Subcutaneous abdominal adipose tissue (tissue), 5 donors: ENCODE data around the gene BLVRB.
"Not testable (repeated sequence)": the region's sequence is repeated elsewhere in the genome, so short reads cannot be mapped to it uniquely, and the experiment has no call there.

Experiments
- H3K27ac ChIP-seq: one replicate; pipeline ENCODE4 v1.7.0; 2013; ENCODE audit warnings: low read depth, mild to moderate bottlenecking, inconsistent platforms, low read length, moderate library complexity
- H3K27me3 ChIP-seq, 5 donors: one replicate each; pipeline ENCODE4 v1.7.0; 2013; ENCODE audit warnings: low read length in 5 of 5, inconsistent platforms in 1 of 5; ENCODE audit not compliant: control insufficient read depth in 5 of 5, insufficient read depth in 4 of 5
- H3K36me3 ChIP-seq, 5 donors: one replicate each; pipeline ENCODE4 v1.7.0; 2013; ENCODE audit warnings: low read length in 5 of 5; ENCODE audit not compliant: control insufficient read depth in 5 of 5, insufficient read depth in 5 of 5
- H3K4me1 ChIP-seq, 5 donors: one replicate each; pipeline ENCODE4 v1.7.0; 2013; ENCODE audit warnings: low read length in 5 of 5, mild to moderate bottlenecking in 3 of 5, moderate library complexity in 1 of 5; ENCODE audit not compliant: control insufficient read depth in 5 of 5, insufficient read depth in 5 of 5
- H3K4me3 ChIP-seq, 5 donors: one replicate each; pipeline ENCODE4 v1.7.0; 2013; ENCODE audit warnings: low read length in 5 of 5, low read depth in 1 of 5
- H3K9ac ChIP-seq, 5 donors: one replicate each; pipeline ENCODE4 v1.7.0; 2013; ENCODE audit warnings: low read length in 5 of 5, mild to moderate bottlenecking in 4 of 5, moderate library complexity in 3 of 5
- H3K9me3 ChIP-seq, 5 donors: one replicate each; pipeline ENCODE4 v1.7.0; 2013; ENCODE audit warnings: low read length in 5 of 5; ENCODE audit not compliant: control insufficient read depth in 5 of 5
- donor health status: healthy.
- donor health status: healthy.
- donor health status: healthy.
- donor health status: healthy.
- donor health status: healthy.

BLVRB gene

DNA sequence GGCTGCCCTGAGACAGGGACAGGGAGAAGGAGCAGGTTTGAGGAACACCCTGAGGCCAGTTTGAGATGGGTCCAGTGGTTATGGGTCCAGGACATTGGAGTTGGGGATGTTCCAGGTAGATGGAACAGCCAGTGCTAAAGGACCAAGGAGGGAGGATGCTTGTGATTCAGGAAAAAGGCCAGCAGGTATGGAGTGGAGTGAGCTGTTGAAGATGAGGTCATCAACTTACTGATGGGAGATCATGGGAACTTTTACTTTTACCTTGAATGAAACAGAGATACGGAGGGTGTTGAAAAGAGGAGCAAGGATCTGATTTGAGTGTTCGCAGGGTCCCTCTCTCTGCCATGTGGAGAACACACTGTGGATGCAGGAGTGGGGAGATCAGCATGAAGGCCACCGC, 26.7 kb upstream of the BLVRB start:
- no peaks in the 10 kb centered on the region for H3K9me3 ChIP-seq
- no peak overlapping the region for H3K4me3 ChIP-seq
- H3K36me3 ChIP-seq = peaks cover 0 to 10% (median 3%) of the 10 kb centered on the region in 5 donors
- no peak overlapping the region for H3K27ac ChIP-seq
- H3K4me1 ChIP-seq = peaks cover 0 to 18% (median 10%) of the 10 kb centered on the region in 5 donors
- no peak overlapping the region for H3K9ac ChIP-seq
- H3K27me3 ChIP-seq = no peaks in the 10 kb centered on the region

DNA sequence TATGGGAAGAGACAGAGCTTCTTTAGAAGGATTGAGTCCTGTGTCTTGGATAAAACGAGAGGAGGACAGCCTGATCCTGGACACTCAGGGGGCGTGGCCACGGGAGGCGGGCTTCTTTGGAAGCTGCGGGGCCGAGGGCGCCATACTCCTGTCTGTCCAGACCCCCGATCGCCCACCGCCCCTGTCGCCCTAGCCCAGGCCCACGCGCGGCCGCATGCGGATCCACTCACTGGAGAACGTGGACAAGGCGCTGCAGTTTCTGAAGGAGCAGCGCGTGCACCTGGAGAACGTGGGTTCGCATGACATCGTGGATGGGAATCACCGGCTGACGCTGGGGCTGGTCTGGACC, 24.3 kb upstream of the BLVRB start:
- no peaks in the 10 kb centered on the region for H3K27me3 ChIP-seq
- H3K4me1 ChIP-seq = peaks cover 0 to 18% (median 10%) of the 10 kb centered on the region in 5 donors
- no peak overlapping the region for H3K27ac ChIP-seq
- H3K9me3 ChIP-seq = no peaks in the 10 kb centered on the region
- H3K36me3 ChIP-seq = peaks cover 0 to 6% (median 0%) of the 10 kb centered on the region in 5 donors
- H3K9ac ChIP-seq = peak overlapping the region in 1 of 5 donors; percentile 17
- H3K4me3 ChIP-seq = no peak overlapping the region

DNA sequence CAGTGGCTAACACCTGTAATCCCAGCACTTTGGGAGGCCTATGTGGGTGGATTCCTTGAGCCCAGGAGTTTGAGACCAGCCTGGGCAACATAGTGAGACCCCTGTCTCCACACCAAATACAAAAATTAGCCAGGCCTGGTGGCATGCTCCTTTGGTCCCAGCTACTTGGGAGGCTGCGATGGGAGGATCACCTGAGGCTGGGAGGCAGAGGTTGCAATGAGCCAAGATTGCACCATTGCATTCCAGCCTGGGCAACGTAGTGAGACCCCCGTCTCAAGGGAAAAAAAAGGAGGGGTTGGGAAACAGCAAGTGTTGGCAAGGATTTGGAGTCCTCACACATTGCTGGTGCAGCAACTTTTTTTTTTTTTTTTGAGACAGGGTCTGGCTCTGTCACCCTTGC, 20.5 kb upstream of the BLVRB start:
- Histone ChIP-seq H3K36me3 (no peaks in the 10 kb centered on the region), H3K9me3 (no peaks in the 10 kb centered on the region), H3K4me1 (peaks cover 0 to 18% (median 10%) of the 10 kb centered on the region in 5 donors), H3K4me3 (no peak overlapping the region), H3K9ac (no peak overlapping the region), H3K27me3 (no peaks in the 10 kb centered on the region), H3K27ac (no peak overlapping the region)

DNA sequence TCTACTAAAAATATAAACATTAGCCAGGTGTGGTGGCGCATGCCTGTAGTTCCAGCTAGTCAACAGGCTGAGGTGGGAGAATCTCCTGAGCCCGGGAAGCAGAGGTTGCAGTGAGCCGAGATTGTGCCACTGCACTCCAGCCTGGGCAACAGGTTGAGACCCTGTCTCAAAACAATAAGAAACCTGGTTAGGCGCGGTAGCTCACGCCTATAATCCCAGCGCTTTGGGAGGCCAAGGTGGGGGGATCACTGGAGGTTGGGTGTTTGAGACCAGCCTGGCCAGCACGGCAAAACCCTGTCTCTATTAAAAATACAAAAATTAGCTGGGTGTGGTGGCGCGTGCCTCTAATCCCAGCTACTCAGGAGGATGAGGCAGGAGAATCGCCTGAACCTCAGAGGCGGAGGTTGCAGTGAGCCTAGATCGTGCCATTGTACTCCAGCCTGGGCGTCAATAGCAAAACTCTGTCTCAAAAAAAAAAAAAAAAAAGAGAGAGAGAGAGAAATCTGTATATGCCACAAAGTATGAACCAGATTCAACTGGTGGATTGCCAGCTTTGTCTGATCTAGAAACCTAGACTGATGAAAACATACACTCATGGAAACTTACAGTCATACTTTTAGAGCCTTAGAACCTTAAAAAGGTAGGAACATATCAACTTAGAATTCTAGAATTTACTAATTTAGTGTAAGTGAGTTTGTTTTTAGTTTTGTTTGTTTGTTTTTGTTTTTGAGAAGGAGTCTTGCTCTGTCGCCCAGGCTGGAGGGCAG, 10.5 kb upstream of the BLVRB start:
- H3K36me3 ChIP-seq, H3K27me3 ChIP-seq, H3K4me1 ChIP-seq, H3K27ac ChIP-seq, H3K4me3 ChIP-seq, H3K9me3 ChIP-seq, H3K9ac ChIP-seq: not testable (repeated sequence)

DNA sequence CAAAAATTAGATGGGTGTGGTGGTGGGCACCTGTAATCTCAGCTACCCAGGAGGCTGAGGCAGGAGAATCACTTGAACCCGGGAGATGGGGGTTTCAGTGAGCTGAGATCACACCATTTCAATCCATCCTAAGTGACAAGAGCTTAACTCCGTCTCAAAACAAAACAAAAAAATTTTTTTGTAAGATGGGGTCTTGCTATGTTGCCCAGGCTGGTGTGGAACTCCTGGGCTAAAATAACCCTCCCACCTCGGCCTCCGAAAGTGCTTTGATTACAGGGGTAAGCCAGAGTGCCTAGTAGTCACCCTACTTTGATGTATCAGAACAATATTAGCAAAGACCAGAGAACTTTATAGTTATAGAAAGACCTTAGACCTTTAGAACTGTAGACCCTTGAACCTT, 9.2 kb upstream of the BLVRB start:
- no peak overlapping the region for H3K4me3 ChIP-seq
- H3K36me3 ChIP-seq = no peaks in the 10 kb centered on the region
- no peaks in the 10 kb centered on the region for H3K4me1 ChIP-seq
- no peak overlapping the region for H3K27ac ChIP-seq
- H3K9me3 ChIP-seq = no peaks in the 10 kb centered on the region
- no peaks in the 10 kb centered on the region for H3K27me3 ChIP-seq
- no peak overlapping the region for H3K9ac ChIP-seq

DNA sequence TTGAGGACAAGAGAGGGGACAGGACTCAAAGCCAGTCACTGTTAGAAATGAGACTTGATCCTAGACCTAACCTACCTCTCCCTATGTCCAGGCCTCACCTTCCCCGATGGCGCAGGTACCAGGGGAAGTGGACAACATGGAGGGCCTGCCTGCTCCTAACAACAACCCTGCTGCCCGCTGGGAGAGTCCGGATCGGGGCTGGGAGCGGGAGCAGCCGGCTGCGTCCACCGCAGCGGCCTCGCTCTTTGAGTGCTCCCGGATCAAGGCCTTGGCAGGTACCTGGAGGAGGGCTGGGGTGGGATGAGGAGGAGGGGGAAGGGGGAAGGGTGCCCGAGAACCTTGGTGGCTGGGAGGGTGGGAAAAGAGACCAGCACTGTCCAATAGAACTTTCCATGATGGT, 7.0 kb upstream of the BLVRB start:
- no peaks in the 10 kb centered on the region for H3K9me3 ChIP-seq
- H3K27me3 ChIP-seq = no peaks in the 10 kb centered on the region
- H3K4me1 ChIP-seq = peaks cover 0 to 6% (median 1%) of the 10 kb centered on the region in 5 donors
- H3K36me3 ChIP-seq = no peaks in the 10 kb centered on the region
- H3K27ac ChIP-seq = no peak overlapping the region
- no peak overlapping the region for H3K9ac ChIP-seq
- no peak overlapping the region for H3K4me3 ChIP-seq

DNA sequence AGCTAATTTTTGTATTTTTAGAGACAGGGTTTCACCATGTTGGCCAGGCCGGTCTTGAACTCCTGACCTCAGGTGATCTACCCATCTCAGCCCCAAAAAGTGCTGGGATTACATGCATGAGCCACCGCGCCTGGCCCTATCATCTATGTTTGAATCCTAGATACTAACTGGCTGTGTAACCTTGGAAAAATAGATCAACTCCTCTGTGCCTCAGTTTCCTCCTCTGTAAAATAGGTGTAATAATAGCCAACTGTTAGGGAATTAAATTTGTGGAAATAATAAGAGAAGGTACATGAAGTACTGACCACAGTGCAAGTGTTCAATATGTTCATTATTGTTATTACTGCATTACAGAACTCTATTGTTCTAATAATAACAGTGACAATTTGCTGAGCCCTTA, 5.6 kb upstream of the BLVRB start:
- peaks cover 5 to 19% (median 13%) of the 10 kb centered on the region in 5 donors for H3K4me1 ChIP-seq
- no peak overlapping the region for H3K27ac ChIP-seq
- no peak overlapping the region for H3K9ac ChIP-seq
- H3K4me3 ChIP-seq = no peak overlapping the region
- H3K36me3 ChIP-seq = no peaks in the 10 kb centered on the region
- H3K9me3 ChIP-seq = no peaks in the 10 kb centered on the region
- H3K27me3 ChIP-seq = no peaks in the 10 kb centered on the region

DNA sequence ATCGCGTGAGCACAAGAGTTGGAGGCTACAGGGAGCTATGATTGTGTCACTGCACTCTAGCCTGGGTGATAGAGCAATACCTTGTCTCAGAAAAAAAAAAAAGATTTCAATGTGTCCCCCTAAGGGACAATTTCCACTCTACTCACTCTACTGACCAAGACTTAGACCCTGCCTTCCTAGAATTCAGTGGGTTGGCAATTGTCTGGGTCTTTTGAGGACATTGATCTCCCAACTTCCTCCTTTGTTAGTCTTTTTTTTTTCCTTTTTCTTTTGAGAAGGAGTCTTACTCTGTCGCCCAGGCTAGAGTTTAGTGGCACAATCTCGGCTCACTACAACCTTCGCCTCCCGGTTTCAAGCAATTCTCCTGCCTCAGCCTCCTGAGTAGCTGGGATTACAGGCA, 3.5 kb upstream of the BLVRB start:
- Histone ChIP-seq H3K27ac (no peak overlapping the region), H3K27me3 (no peaks in the 10 kb centered on the region), H3K4me3 (no peak overlapping the region), H3K9ac (no peak overlapping the region), H3K36me3 (no peaks in the 10 kb centered on the region), H3K9me3 (no peaks in the 10 kb centered on the region), H3K4me1 (peaks cover 10 to 37% (median 29%) of the 10 kb centered on the region in 5 donors)

DNA sequence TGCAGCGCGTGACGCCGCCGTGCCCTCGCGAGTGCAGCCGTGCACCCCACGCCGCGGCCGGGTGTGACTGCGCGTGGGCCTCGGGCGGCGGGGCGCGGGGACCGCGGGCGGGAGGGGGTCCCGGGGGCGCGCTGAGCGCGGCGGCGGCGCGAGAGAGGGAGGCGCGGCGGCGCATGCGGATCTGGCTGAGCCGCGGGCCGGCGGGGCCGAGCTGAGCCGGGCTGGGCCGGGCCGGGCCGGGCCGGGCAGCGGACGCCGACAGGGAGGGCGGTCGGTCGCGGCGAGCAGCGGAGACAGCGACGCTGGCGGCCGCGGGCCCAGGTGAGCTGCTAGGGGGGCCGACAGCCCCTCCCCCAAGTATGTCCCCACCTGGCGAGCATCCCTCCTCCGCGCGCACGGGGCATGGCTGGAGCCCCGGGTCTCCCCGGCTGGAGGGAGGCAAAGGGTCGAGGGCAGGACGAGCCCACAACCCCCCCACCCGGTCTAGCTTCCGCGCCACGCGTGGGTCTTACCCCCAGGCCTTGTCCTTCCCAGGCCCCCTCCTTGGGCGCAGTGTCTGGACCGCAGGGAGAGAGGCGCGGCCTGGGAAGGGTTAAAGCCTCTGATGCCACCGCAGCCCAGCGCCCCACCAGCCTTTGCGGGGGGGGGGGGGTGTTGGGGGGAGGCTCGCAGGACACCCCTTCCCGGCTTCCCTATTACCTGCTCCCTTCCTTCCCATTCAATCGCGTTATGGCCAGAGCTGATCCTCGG, 1.6 kb upstream of the BLVRB start, which contains the start of gene SPTBN4:
Gene SPTBN4, plus strand, starts transcription at position 17 of the 750 bp plus-strand sequence. CDS start 5,621 bp downstream, outside the sequence.
- Histone ChIP-seq H3K4me3 (peak within 1 kb of the TSS; percentile 67 to 74 (median 72)), H3K9ac (peak within 1 kb of the TSS in 3 of 5 donors; percentile 5 to 68 (median 37)), H3K4me1 (peaks cover 10 to 46% (median 40%) of the 10 kb centered on the region in 5 donors), H3K36me3 (no peaks in the 10 kb centered on the region), H3K27ac (peak within 1 kb of the TSS; percentile 98), H3K9me3 (no peaks in the 10 kb centered on the region), H3K27me3 (no peaks in the 10 kb centered on the region)
